Large intestine (tissue), 3 donors: ENCODE measurements around the gene SLCO3A1. TPM values are rescaled to one million over a fixed set of nuclear protein-coding genes. Genes with fewer than 3 reads are reported as not detected.

Source experiments
- DNase-seq, 2 donors: peaks; one replicate each; pipeline versions ENCODE4 v3.0.0 to v3.0.0-alpha.2; 2013
- H3K27ac ChIP-seq: one replicate; pipeline ENCODE4 v1.5.1; 2013; ENCODE audit warnings: low read length
- H3K27me3 ChIP-seq: 2 replicates; pipeline ENCODE4 v1.6.1; 2013; ENCODE audit warnings: low read length; ENCODE audit not compliant: control insufficient read depth, insufficient read depth
- H3K36me3 ChIP-seq: 2 replicates; pipeline ENCODE4 v1.6.1; 2013; ENCODE audit warnings: low read length; ENCODE audit not compliant: control insufficient read depth, insufficient read depth
- H3K4me1 ChIP-seq: one replicate; pipeline ENCODE4 v1.6.1; 2013; ENCODE audit warnings: low read length; ENCODE audit not compliant: control insufficient read depth, insufficient read depth
- H3K4me3 ChIP-seq: one replicate; pipeline ENCODE4 v1.5.1; 2013; ENCODE audit warnings: low read length
- H3K9me3 ChIP-seq: one replicate; pipeline ENCODE4 v1.6.1; 2013; ENCODE audit warnings: mild to moderate bottlenecking, low read depth, low read length, moderate library complexity; ENCODE audit not compliant: control insufficient read depth
- WGBS: methylation state at CpG from one replicate; pipeline ENCODE4 v1.1.5; 2013; ENCODE audit warnings: low lambda C conversion rate; ENCODE audit not compliant: insufficient coverage; 5-methylcytosine and 5-hydroxymethylcytosine counted together
- polyA plus RNA-seq: library from polyadenylated mRNA; unstranded; fragments of 120-200 nt; gene quantifications from one replicate; pipeline ENCODE4 v1.2.1, GENCODE V29; 2013

Gene SLCO3A1
- polyA plus RNA-seq, 1 donor: 5.1 TPM

DNA sequence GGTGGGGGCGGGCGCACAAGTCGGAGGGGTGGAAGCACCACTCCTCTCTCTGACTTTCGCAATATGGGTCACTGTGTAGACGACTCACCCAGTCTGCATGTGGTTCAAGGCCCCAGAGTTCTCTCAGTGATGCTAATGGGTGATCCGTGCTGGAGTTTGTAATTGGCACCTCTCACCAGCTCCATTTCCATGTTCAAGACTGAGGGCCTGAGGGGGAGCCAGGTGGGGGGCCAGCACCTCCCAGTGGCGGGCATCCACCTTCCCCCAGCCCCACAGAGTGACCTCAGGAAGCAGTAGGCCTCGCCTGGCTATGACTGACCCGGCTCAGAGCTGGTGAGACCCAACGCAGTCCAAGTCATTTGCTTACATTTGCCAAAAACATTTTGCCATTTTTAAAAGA is 310.1 kb downstream of the SLCO3A1 start:
- no peaks in the 10 kb centered on the region for H3K27me3 ChIP-seq
- H3K4me1 ChIP-seq: peaks cover 19% of the 10 kb centered on the region
- DNase-seq: no peak
- no peak overlapping the region for H3K4me3 ChIP-seq
- H3K36me3 ChIP-seq: no peaks in the 10 kb centered on the region
- H3K9me3 ChIP-seq: no peaks in the 10 kb centered on the region
- WGBS: no CpG with 5 or more reads among the region's 10 CpGs
- no peak overlapping the region for H3K27ac ChIP-seq

DNA sequence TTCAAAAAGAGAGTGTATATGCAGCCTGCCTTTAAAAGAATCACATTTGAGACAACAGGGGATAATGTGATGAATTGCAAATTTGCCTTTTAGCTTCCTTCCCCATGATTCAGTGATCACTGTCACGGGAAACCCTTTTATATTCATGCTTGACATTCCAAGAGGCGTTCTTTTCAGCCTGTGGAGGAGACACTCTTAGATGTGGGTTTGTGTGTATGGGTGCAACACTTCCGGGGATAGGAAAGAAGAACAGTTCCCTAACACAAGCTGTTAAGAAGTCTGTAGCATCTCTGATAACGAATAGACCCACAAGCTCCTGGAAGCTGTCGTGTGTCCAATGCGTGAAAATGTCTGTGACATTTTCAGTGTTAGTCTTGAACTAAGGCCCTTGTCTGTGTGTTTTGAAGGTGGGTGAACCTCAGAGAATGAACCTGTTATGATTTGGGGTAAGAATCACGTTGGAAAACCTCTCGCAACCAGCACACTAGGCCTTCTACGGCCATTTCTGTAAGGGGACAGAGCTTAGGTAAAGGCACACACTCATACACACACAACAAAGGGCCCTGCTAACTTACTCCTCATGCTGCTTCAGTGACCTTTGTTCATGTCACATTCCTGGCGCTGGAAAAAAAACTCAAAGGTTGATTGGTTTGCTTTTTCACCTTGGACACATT is 311.0 kb downstream of the SLCO3A1 start:
- WGBS: no CpG with 5 or more reads among the region's 10 CpGs
- H3K4me1 ChIP-seq: peaks cover 19% of the 10 kb centered on the region

DNA sequence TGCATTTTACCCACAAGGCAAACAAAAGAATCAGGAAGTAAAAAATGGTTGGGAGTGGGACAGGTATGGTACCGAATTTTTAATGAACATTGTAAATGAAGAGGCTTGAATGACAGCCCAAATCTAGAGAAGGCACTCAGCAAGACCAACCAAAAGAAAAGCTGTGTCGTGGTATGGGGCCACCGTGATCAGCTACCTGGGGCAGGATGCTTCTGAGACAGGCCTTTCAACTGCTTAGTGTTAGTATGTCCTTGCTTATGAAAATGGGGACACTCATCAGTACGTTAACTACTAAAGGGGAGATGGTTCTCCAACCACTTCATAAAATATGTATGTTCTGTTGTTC is 311.5 kb downstream of the SLCO3A1 start:
- H3K4me3 ChIP-seq: no peak overlapping the region
- H3K4me1 ChIP-seq: peaks cover 19% of the 10 kb centered on the region
- no peak overlapping the region for H3K27ac ChIP-seq
- 58% methylated on average over 2 of the region's 4 CpGs for WGBS
- H3K9me3 ChIP-seq: no peaks in the 10 kb centered on the region
- H3K27me3 ChIP-seq: no peaks in the 10 kb centered on the region
- DNase-seq: no peak
- H3K36me3 ChIP-seq: no peaks in the 10 kb centered on the region

More for the DNA sequence above, 311.0 kb downstream of the SLCO3A1 start:
- H3K27me3 ChIP-seq: no peaks in the 10 kb centered on the region
- H3K9me3 ChIP-seq: no peaks in the 10 kb centered on the region
- H3K36me3 ChIP-seq: no peaks in the 10 kb centered on the region
- peak overlapping the region; percentile 9 for H3K27ac ChIP-seq
- no peak overlapping the region for H3K4me3 ChIP-seq
- peak; percentile 68 to 88 for DNase-seq

DNA sequence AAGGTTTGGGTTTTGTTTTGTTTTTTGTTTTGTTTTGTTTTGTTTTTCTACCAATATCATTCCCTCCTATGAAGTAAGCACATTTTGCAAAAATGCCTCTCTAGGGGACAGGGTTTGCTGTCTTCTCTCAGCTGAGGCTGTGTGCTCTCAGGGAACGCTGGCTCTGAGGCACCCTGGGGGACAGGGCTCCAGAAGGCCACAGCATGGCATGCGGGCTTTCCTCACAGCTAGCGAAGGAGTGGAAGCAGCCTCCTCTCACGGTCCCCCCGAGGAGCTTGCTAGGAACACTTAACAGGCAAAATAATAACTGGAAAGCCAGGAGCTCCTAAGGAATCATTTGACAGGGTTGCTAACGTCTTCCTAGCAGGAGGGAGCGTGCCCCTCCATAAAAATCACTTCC is 312.5 kb downstream of the SLCO3A1 start:
- no peak for DNase-seq
- no peaks in the 10 kb centered on the region for H3K9me3 ChIP-seq
- H3K36me3 ChIP-seq: no peaks in the 10 kb centered on the region
- no peak overlapping the region for H3K4me3 ChIP-seq
- H3K27ac ChIP-seq: no peak overlapping the region
- no peaks in the 10 kb centered on the region for H3K27me3 ChIP-seq
- peaks cover 19% of the 10 kb centered on the region for H3K4me1 ChIP-seq
- WGBS: no CpG with 5 or more reads among the region's 7 CpGs

DNA sequence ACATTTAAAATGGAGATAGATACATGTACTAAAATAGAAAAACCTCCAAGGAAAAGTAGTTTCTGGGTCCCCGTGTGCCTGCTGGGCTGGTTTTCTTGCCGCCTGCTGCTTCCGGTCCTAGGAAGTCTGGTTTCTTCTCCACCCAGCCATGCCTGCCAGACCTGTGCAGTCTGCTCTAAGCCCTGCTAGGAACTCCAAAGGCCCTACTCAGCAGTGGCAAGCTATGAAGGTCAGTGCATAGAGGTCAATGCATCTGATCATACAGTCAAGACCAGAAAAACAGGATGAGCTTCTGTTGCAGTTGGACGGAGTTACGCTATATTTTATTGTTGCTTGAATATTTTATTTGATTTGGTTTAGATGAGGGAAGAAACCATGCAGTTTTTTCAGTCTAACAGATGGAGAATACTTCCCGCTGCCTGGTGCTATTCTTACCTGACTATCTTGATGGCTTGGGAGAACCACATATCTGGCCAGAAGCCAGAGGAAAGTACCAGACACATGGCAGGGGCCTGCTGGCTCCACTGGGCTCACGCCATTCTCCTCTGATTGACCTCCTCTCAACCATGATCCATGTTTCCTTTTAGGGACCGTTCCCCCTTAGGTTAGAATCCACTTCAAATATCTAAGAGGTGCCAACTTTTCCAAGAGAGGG is 313.4 kb downstream of the SLCO3A1 start:
- no peaks in the 10 kb centered on the region for H3K27me3 ChIP-seq
- H3K4me3 ChIP-seq: no peak overlapping the region
- WGBS: no CpG with 5 or more reads among the region's 8 CpGs
- H3K9me3 ChIP-seq: no peaks in the 10 kb centered on the region
- peak overlapping the region; percentile 61 for H3K27ac ChIP-seq
- peaks cover 19% of the 10 kb centered on the region for H3K4me1 ChIP-seq
- H3K36me3 ChIP-seq: no peaks in the 10 kb centered on the region
- DNase-seq: no peak

DNA sequence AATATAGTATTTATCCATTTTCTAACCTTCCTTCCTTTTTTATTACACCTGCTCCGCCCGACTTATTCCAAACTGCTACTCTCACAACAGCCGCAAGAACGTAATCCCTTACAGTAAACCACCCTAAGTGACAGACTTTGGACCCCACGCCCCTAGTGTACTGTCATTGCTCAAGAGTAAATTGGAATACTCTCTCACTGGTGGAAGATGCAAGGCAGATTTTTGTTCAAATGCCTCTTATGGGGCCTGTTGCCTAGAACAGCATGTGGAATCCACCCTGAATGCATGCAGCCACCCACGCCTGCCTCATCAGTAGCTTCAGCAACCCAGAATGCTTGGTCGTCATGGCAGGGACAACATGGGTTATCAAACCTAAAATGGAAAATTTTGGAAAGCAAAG is 313.9 kb downstream of the SLCO3A1 start:
- Histone ChIP-seq H3K27ac (peak overlapping the region; percentile 61), H3K4me3 (no peak overlapping the region), H3K4me1 (peaks cover 19% of the 10 kb centered on the region), H3K36me3 (no peaks in the 10 kb centered on the region), H3K9me3 (no peaks in the 10 kb centered on the region), H3K27me3 (no peaks in the 10 kb centered on the region)
- WGBS: no CpG with 5 or more reads among the region's 7 CpGs
- DNase-seq: peak; percentile 65 to 84

DNA sequence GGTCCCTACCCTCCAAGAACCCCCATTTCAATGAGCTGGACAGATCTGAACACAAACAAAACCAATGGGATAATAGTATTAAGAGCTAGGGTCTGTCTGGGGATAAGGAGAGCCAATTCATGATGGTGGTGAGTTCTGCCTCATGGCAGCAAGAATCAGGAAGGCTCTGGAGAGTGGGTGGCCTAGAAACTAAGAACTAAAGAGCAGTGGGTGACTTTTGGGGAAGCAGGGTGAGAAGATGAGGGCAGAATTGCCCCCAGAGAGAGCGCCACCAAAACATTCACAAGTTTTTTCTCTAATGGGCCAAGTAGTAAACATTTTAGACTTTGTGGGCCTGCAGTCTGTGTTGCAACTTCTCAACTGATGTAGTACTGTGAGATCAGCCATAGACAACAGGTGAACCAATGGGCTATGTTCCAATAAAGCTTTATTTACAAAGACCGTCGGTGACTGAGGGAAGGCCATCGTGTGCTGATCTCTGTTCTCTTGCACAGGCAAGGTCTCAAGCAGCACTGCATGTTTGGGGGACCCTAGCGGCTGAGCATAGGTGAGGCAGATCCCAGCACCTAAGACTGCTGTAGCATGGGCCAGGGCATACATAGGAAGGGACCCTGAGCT is 314.7 kb downstream of the SLCO3A1 start:
- Histone ChIP-seq H3K4me1 (peaks cover 19% of the 10 kb centered on the region), H3K27ac (no peak overlapping the region), H3K36me3 (no peaks in the 10 kb centered on the region), H3K9me3 (no peaks in the 10 kb centered on the region), H3K4me3 (no peak overlapping the region), H3K27me3 (no peaks in the 10 kb centered on the region)
- WGBS: no CpG with 5 or more reads among the region's 5 CpGs
- DNase-seq: no peak

DNA sequence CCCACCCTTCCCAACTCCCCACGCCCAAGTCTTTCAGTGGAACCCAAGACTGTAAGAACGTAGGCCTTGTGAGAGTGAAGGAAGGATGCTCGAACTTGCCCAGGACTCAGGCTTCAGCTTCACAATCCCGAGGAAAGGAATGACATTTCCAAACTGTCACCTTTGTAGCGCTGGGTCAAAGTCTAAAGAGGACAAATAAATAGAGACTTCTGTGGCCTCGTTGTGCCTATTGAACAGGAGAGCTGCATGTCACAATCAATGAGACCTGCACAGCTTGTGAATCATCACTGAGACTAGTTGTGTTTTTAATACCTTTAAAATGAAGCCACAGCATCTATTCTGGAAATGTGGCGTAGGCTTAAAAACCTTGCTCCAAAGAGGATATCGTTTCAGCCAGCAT is 317.4 kb downstream of the SLCO3A1 start:
- Histone ChIP-seq H3K9me3 (no peaks in the 10 kb centered on the region), H3K36me3 (no peaks in the 10 kb centered on the region), H3K4me1 (peaks cover 10% of the 10 kb centered on the region), H3K4me3 (no peak overlapping the region), H3K27ac (no peak overlapping the region), H3K27me3 (no peaks in the 10 kb centered on the region)
- peak in 1 of 2 donors; percentile 43 for DNase-seq
- no CpG with 5 or more reads among the region's 8 CpGs for WGBS

DNA sequence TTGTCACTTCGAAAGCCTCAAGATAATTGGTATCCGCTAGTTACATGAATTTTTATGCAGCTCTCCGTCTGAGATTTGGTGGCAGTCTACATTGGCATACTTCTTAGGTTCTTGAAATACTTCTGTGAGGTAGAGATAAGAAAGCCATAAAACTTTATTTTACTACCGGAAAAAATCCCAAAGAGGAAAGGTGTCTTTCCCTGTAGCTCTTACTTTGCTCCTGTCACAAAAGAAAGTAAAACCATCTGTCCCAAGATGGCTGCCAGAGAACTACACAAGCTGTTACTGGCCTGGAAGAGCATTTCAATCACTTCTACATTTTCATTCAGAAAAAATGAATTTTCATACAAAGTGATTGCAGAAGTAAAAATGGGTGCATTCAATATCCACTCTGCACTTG is 325.4 kb downstream of the SLCO3A1 start:
- 60% methylated on average over 1 of the region's 4 CpGs for WGBS
- Histone ChIP-seq H3K36me3 (no peaks in the 10 kb centered on the region), H3K4me3 (no peak overlapping the region), H3K27ac (no peak overlapping the region), H3K27me3 (peaks cover 4% of the 10 kb centered on the region), H3K9me3 (no peaks in the 10 kb centered on the region), H3K4me1 (no peaks in the 10 kb centered on the region)
- DNase-seq: peak; percentile 23 to 66

DNA sequence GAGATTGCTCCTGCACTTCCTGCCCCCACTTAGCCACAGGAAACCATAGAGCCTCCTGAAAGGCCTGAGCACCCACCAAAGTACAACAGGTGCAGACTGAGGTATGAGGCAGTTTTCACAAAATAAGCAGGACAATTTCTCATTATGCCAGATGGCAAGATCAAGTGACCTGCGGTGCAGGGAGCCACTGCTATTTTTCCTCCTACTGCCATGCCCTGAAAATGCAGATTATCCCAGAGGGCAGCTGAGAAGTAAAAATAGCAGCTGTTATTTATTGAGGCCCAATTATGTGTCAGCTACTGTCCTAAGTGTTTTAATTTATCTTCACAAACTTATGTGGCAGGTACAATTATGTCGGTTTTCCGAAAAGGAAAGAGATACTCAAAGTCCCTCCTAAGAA is 330.6 kb downstream of the SLCO3A1 start:
- no peak for DNase-seq
- no CpG with 5 or more reads among the region's 3 CpGs for WGBS
- Histone ChIP-seq H3K9me3 (no peaks in the 10 kb centered on the region), H3K4me1 (no peaks in the 10 kb centered on the region), H3K27ac (no peak overlapping the region), H3K36me3 (no peaks in the 10 kb centered on the region), H3K4me3 (no peak overlapping the region), H3K27me3 (peaks cover 2% of the 10 kb centered on the region)
